Tibial nerve (tissue), 4 donors: Measurements from ENCODE around the gene VWC2L. TPM values are rescaled to one million over a fixed set of nuclear protein-coding genes. Genes with fewer than 3 reads are reported as not detected.

Experiments used
- DNase-seq, 2 donors: peaks; one replicate each; pipeline ENCODE4 v3.0.0-alpha.2; 2019; ENCODE audit warnings: low spot score in 2 of 2
- H3K27ac ChIP-seq, 4 donors: fragments of 200-600 bp; sonication (generic) in 3 of 4; one replicate each; pipeline ENCODE4 v1.5.1; 2017 to 2019; ENCODE audit warnings: mild to moderate bottlenecking in 1 of 4
- H3K27me3 ChIP-seq, 2 donors: fragments of 200-600 bp; sonication (generic) in 1 of 2; one replicate each; pipeline versions ENCODE4 v1.5.1 to v1.6.0; 2017 to 2019
- H3K36me3 ChIP-seq, 3 donors: fragments of 200-600 bp; sonication (generic); one replicate each; pipeline ENCODE4 v1.5.1; 2018 to 2019
- H3K4me1 ChIP-seq, 4 donors: fragments of 200-600 bp; sonication (generic) in 3 of 4; one replicate each; pipeline ENCODE4 v1.5.1; 2017 to 2019
- H3K4me3 ChIP-seq, 4 donors: fragments of 200-600 bp; sonication (generic) in 3 of 4; one replicate each; pipeline ENCODE4 v1.5.1; 2017 to 2019; ENCODE audit warnings: mild to moderate bottlenecking in 1 of 4, moderate library complexity in 1 of 4
- H3K9me3 ChIP-seq, 4 donors: fragments of 200-600 bp; sonication (generic) in 3 of 4; one replicate each; pipeline ENCODE4 v1.5.1; 2017 to 2019
- CTCF ChIP-seq, 5 experiments: fragments of 200-600 bp in 3 of 5; fragments of 450-650 bp in 2 of 5; sonication (generic) in 3 of 5; IDR thresholded peaks; one replicate each; pipeline ENCODE4 v1.5.1; 2016 to 2019; ENCODE audit warnings: antibody characterized with exemption in 5 of 5, mild to moderate bottlenecking in 3 of 5, moderate library complexity in 2 of 5
- EP300 ChIP-seq, 2 donors: sonication (generic); formaldehyde crosslinking; IDR thresholded peaks; one replicate each; pipeline ENCODE4 v1.6.1; 2017; ENCODE audit warnings: antibody characterized with exemption in 2 of 2, mild to moderate bottlenecking in 1 of 2
- POLR2A ChIP-seq, 2 donors: fragments of 450-650 bp; IDR thresholded peaks; one replicate each; pipeline ENCODE4 v1.6.1; 2017; ENCODE audit warnings: antibody characterized with exemption in 2 of 2, mild to moderate bottlenecking in 2 of 2, moderate library complexity in 2 of 2
- WGBS, 2 donors: methylation state at CpG; one replicate each; pipeline ENCODE4 v1.1.5; 2018; 5-methylcytosine and 5-hydroxymethylcytosine counted together
- total RNA-seq, 4 donors: library from RNA; depleted of rRNA; stranded (reverse); fragments of >200 nt; gene quantifications; one replicate each; pipeline ENCODE4 v1.1.0, GENCODE V29; 2016

Gene VWC2L
- total RNA-seq, 4 donors from 2014 or later, result not detected

- WGBS, 2 donors, result 66 to 70% methylated on average over 2 of the region's 2 CpGs
- DNase-seq, result no peak
- H3K4me1 ChIP-seq, result peaks cover 0 to 7% (median 2%) of the 10 kb centered on the region in 4 donors
- H3K36me3 ChIP-seq, result no peaks in the 10 kb centered on the region
- TF ChIP-seq CTCF (IDR thresholded peaks at IDR 0.05) (no peak), EP300 (IDR thresholded peaks at IDR 0.05) (no peak), POLR2A (IDR thresholded peaks at IDR 0.05) (no peak)
- no peaks in the 10 kb centered on the region for H3K27me3 ChIP-seq
- no peaks in the 10 kb centered on the region for H3K9me3 ChIP-seq
- H3K4me3 ChIP-seq, result no peak overlapping the region
- no peak overlapping the region for H3K27ac ChIP-seq
Observed at GRCh38 chr2:214482728-214483127, 71.9 kb downstream of the VWC2L start.

- TF ChIP-seq CTCF (IDR thresholded peaks at IDR 0.05), result no peak
- TF ChIP-seq EP300 (IDR thresholded peaks at IDR 0.05), result no peak
- no peak for TF ChIP-seq POLR2A (IDR thresholded peaks at IDR 0.05)
- DNase-seq, result no peak
- Histone ChIP-seq H3K4me3 (no peak overlapping the region), H3K36me3 (no peaks in the 10 kb centered on the region), H3K4me1 (peaks cover 0 to 7% (median 2%) of the 10 kb centered on the region in 4 donors), H3K9me3 (no peaks in the 10 kb centered on the region), H3K27me3 (no peaks in the 10 kb centered on the region), H3K27ac (no peak overlapping the region)
- 76 to 85% methylated on average over 3 of the region's 3 CpGs for WGBS, 2 donors
Observed at GRCh38 chr2:214484239-214484638, 73.4 kb downstream of the VWC2L start.

GRCh38 chr2:214484701-214485100, 73.8 kb downstream of the VWC2L start:
- WGBS, 2 donors, result 87% methylated on average over 2 of the region's 2 CpGs
- Histone ChIP-seq H3K27me3 (no peaks in the 10 kb centered on the region), H3K36me3 (no peaks in the 10 kb centered on the region), H3K4me3 (no peak overlapping the region), H3K9me3 (no peaks in the 10 kb centered on the region), H3K27ac (no peak overlapping the region), H3K4me1 (peaks cover 0 to 7% (median 2%) of the 10 kb centered on the region in 4 donors)
- no peak for DNase-seq
- no peak for TF ChIP-seq CTCF (IDR thresholded peaks at IDR 0.05)
- TF ChIP-seq POLR2A (IDR thresholded peaks at IDR 0.05), result no peak
- TF ChIP-seq EP300 (IDR thresholded peaks at IDR 0.05), result no peak

GRCh38 chr2:214489181-214489580, 78.3 kb downstream of the VWC2L start:
- no peaks in the 10 kb centered on the region for H3K27me3 ChIP-seq
- TF ChIP-seq EP300 (IDR thresholded peaks at IDR 0.05) (no peak), POLR2A (IDR thresholded peaks at IDR 0.05) (no peak), CTCF (IDR thresholded peaks at IDR 0.05) (no peak)
- WGBS, 2 donors, result 68 to 78% methylated on average over 2 of the region's 2 CpGs

GRCh38 chr2:214489702-214490101, 78.8 kb downstream of the VWC2L start:
- Histone ChIP-seq H3K36me3 (no peaks in the 10 kb centered on the region), H3K27me3 (no peaks in the 10 kb centered on the region), H3K4me3 (no peak overlapping the region), H3K4me1 (no peaks in the 10 kb centered on the region), H3K9me3 (peaks cover 0 to 5% (median 1%) of the 10 kb centered on the region in 4 donors), H3K27ac (no peak overlapping the region)
- DNase-seq, result no peak
- TF ChIP-seq EP300 (IDR thresholded peaks at IDR 0.05) (no peak), POLR2A (IDR thresholded peaks at IDR 0.05) (no peak), CTCF (IDR thresholded peaks at IDR 0.05) (no peak)
- WGBS, 2 donors, result 56 to 60% methylated on average over 2 of the region's 2 CpGs

More at GRCh38 chr2:214489181-214489580, 78.3 kb downstream of the VWC2L start:
- Histone ChIP-seq H3K36me3 (no peaks in the 10 kb centered on the region), H3K27ac (no peak overlapping the region), H3K9me3 (peaks cover 0 to 5% (median 1%) of the 10 kb centered on the region in 4 donors), H3K4me3 (no peak overlapping the region), H3K4me1 (no peaks in the 10 kb centered on the region)
- DNase-seq, result no peak
